Camera-type eye (tissue), 1 donor: ENCODE results near the gene NAA25. TPM values are rescaled to one million over a fixed set of nuclear protein-coding genes. Genes with fewer than 3 reads are reported as not detected.

Source experiments
- total RNA-seq: library from RNA; depleted of rRNA; stranded (reverse); fragments of >200 nt; gene quantifications from one replicate; pipeline ENCODE4 v1.2.3, GENCODE V29; 2014

NAA25 gene
- total RNA-seq: 66.1 TPM

DNA sequence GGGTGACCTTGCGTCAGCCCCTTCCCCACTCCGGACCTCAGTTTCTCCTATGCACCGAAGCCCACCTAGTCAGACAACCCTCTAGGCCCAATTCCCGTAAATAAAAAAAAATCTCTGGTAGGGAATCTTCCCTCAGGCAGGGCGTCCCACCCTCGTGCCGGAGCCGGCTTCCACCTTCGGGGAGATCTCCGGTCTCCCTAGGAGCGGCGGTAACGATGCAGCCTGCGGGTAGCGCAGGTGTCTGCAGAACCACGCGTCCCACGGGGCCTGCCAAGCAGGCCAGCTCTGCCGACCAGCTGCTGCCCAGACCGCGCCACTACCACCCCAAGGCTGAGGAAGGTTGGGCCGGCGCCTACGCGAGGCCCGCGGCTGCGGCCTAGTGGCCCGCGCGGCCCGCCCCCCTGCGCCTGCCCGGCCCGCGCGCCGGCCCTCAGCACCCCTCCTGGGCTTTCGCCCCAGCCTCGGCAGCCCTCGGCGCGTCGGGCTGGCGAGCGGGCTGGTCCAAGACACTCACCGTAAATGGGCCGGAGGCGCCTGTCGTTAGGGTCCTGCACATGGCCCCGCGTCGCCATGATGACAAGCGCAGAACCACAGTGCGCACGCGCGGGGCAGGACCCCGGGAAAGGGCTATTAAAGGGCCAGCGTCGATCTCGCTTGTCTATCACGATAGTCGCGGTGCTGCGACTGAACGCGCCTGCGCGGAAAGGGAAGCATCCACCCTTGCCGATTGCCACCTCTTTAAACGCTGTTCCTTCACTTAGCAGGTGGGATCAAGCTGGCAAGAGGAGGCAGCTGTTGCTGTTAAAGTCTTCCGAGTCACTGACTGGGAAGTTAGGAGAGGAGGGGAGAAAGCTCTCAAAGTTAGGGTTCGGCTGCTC is at the start of gene NAA25:
Gene NAA25 (minus strand): TSS at position 582 of the 878 bp plus-strand sequence. CDS start 10 bp downstream, at position 572.

GRCh38 chr12:112125250-112125999 is 16.8 kb upstream of the NAA25 start, which contains the start of gene TRAFD1:
Gene TRAFD1, plus strand, starts transcription at chr12:112125560. Its CDS starts 4,963 bp downstream, at chr12:112130523.

GRCh38 chr12:112012775-112013600 is 95.6 kb downstream of the NAA25 start, which contains the start of the genes ERP29 and TMEM116:
Gene ERP29, plus strand, starts transcription at chr12:112013426. Its CDS starts 40 bp downstream, at chr12:112013466.
Gene TMEM116, minus strand, starts transcription at chr12:112013165. Its CDS starts 7,895 bp downstream, at chr12:112005270.

Other genes with a start within 250 kb of the NAA25 start
- 25.3 TPM for gene TMEM116, start 95.6 kb downstream of the NAA25 start, total RNA-seq
- 57.3 TPM for gene ERP29, start 95.4 kb downstream of the NAA25 start, total RNA-seq
- gene TRAFD1, start 16.8 kb upstream of the NAA25 start, total RNA-seq: 45.9 TPM